Measurements from ENCODE around the gene LY6G5C. TPM values are rescaled to one million over a fixed set of nuclear protein-coding genes. Genes with fewer than 3 reads are reported as not detected.
A peak's percentile ranks its signal among the peaks of the same experiment; 100 is the strongest.

LY6G5C gene, protein sequence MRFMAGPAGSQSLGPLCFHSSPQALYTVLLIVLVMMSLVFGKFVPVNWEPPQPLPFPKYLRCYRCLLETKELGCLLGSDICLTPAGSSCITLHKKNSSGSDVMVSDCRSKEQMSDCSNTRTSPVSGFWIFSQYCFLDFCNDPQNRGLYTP
- 1 to 10 TPM in 6 of 7 donors, not detected in 1; 1.2 to 2.3 (median 2.0) TPM for total RNA-seq
- polyA plus RNA-seq, result 1 to 10 TPM; 2.7 to 3.7 TPM
- long read RNA-seq, donor 1, partial matches to known transcripts, result 0 of 1 reads
- long read RNA-seq, donor 1, other reads (novel, unspliced or antisense), result 1 of 1 reads
- long read RNA-seq, donor 2, partial matches to known transcripts, result 0 of 3 reads
- long read RNA-seq, donor 2, other reads (novel, unspliced or antisense), result 0 of 3 reads
- long read RNA-seq, donor 3, partial matches to known transcripts, result 0 of 2 reads
- long read RNA-seq, donor 3, other reads (novel, unspliced or antisense), result 1 of 2 reads

DNA sequence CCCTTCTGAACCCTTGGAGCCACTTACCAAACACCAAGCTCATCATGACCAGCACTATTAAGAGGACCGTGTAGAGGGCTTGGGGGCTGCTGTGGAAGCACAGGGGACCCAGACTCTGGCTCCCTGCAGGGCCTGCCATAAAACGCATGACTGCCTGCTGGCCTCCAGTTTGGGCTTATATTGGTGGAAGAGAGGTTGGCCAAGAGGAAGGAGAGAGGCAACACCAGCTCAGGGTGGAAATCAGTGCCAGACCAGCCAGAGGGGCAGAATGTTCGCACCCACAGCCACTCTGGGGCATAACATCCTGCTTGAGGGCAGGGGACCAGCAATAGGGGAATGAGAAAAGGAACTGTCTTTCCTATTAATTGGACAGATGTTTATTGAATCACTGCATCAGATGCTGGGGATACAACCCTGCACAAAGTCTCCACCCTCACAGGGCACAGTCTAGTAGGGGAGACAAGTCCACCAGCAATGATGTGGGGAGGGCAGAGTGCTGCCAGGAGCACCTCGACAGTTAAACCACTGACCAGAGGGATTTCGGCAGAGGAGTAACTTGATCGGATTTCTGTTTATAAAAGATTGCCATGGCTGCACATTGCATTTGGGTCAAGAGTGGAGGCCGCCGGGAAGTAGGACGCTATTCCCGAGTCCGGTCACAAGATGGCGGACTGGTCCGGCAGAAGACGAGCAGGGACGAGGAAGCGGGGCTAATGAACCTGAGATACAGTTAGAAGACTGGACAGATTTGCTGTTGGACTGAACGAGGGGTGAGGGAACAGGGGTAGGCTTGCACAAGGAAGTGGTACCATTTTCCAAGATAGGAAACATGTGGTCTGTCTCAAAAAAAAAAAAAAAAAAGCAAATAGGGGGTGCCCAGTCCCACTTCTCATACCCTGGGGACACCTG is at the start of gene LY6G5C:
Gene LY6G5C (minus strand): TSS at position 842 of the 909 bp plus-strand sequence. CDS start 694 bp downstream, at position 148.
- WGBS, 3 donors, result 12% methylated on average over 17 of the region's 17 CpGs
- intact Hi-C loops (cut with DNase I), result loop anchor here in 3 of 4 donors (5.0 to 10.0 kb wide), 2 partner anchors 152 to 184 kb away; partner anchors contain the start of gene NEU1 (in 2 of the 3)
- DNase-seq, result peak; percentile 77 to 87 (median 83)
- H3K27me3 ChIP-seq, result no peaks in the 10 kb centered on the region
- H3K4me3 ChIP-seq, result peak within 1 kb of the TSS; percentile 48
- peak within 1 kb of the TSS; percentile 71 to 73 for H3K27ac ChIP-seq
- no peaks in the 10 kb centered on the region for H3K9me3 ChIP-seq
- no peaks in the 10 kb centered on the region for H3K36me3 ChIP-seq
- TF ChIP-seq EP300 (IDR thresholded peaks at IDR 0.05) (no peak), POLR2A (IDR thresholded peaks at IDR 0.05) (no peak)
- TF ChIP-seq, protein P1, sequence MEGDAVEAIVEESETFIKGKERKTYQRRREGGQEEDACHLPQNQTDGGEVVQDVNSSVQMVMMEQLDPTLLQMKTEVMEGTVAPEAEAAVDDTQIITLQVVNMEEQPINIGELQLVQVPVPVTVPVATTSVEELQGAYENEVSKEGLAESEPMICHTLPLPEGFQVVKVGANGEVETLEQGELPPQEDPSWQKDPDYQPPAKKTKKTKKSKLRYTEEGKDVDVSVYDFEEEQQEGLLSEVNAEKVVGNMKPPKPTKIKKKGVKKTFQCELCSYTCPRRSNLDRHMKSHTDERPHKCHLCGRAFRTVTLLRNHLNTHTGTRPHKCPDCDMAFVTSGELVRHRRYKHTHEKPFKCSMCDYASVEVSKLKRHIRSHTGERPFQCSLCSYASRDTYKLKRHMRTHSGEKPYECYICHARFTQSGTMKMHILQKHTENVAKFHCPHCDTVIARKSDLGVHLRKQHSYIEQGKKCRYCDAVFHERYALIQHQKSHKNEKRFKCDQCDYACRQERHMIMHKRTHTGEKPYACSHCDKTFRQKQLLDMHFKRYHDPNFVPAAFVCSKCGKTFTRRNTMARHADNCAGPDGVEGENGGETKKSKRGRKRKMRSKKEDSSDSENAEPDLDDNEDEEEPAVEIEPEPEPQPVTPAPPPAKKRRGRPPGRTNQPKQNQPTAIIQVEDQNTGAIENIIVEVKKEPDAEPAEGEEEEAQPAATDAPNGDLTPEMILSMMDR (IDR thresholded peaks at IDR 0.05), result peak in 2 of 3 donors; percentile 72 to 79
- peaks cover 3% of the 10 kb centered on the region for H3K4me1 ChIP-seq (ENCODE audit: insufficient read depth)

DNA sequence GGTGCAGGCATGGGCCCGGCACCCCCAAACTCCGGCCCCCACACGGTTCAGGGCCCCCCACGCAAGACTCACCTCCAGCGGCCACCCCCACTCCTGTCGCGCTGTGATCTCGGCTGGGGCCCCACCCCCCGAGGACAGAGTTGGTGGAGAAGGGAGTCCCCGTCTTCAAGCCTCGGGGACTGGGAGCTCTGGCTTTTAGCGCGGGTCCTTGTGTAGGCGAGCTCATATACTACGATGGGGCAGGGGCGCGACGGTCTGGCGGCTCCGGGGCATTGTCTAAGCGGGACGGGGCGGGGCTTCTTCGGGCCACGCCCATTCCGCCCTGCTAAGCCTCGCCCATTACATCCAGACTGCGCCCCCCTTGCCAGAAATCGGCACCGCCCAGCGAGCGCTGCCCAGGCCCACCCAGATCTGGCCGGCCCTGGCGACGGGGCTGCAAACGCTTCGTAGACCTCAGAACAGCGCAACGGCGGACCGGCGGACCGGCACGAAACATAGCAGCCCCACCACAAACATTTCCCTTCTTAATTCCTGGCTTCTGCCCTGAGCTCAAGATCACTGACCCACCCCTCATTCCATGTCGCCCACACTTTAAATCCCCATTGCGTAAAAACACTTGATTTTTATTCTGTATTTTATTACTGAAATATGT is 49.2 kb upstream of the LY6G5C start:
- Histone ChIP-seq H3K36me3 (no peaks in the 10 kb centered on the region), H3K4me1 (ENCODE audit: insufficient read depth) (peaks cover 10% of the 10 kb centered on the region)
- 1 to 2% (median 1%) methylated on average over 23 to 46 of the region's 46 CpGs for WGBS, 3 donors

DNA sequence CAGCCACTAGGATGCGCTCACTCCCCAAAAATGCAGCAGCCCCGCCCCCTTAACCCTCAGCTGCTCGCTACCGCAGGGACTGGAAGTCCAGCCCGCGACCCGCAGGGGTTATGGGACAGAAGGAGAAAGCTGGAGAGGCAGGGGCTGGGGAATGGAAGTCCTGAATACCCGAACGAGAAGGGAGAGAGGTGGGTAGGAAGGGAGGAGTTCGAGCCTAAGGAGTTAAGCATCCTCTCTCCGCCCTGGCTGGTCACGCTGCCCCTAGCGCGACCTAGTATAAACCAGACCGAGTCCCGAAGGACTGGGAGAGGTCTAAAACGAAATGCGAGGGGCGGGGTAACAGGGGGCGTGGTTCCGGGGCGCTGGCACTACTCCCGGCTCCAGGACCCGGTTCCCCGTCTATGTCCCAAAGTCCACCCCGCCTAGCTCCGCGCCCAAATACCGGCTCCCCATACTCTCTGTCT is 48.7 kb upstream of the LY6G5C start:
- no peaks in the 10 kb centered on the region for H3K27me3 ChIP-seq
- intact Hi-C loops (cut with DNase I), result loop anchor here in 2 of 4 donors (2.0 to 10.0 kb wide), 5 partner anchors 27 to 455 kb away; partner anchors contain the start of genes ABHD16A (in 1 of the 2), AGER (in 1 of the 2), CSNK2B (in 1 of the 2) and HSPA1B (in 1 of the 2)
- no peaks in the 10 kb centered on the region for H3K36me3 ChIP-seq
- TF ChIP-seq, protein P1 (IDR thresholded peaks at IDR 0.05), result peak in 1 of 3 donors; percentile 23
- TF ChIP-seq EP300 (IDR thresholded peaks at IDR 0.05) (no peak), POLR2A (IDR thresholded peaks at IDR 0.05) (no peak)
- 0 to 1% (median 0%) methylated on average over 29 of the region's 29 CpGs for WGBS, 3 donors
- peak; percentile 92 to 96 (median 95) for DNase-seq
- H3K9me3 ChIP-seq, result no peaks in the 10 kb centered on the region
- H3K4me3 ChIP-seq, result peak overlapping the region; percentile 97
- H3K4me1 ChIP-seq (ENCODE audit: insufficient read depth), result peaks cover 7% of the 10 kb centered on the region
- H3K27ac ChIP-seq, result peak overlapping the region; percentile 93 to 97

More for the DNA sequence above, 49.2 kb upstream of the LY6G5C start:
- peak; percentile 83 for TF ChIP-seq POLR2A (IDR thresholded peaks at IDR 0.05)
- TF ChIP-seq, protein P1 (IDR thresholded peaks at IDR 0.05), result no peak
- TF ChIP-seq EP300 (IDR thresholded peaks at IDR 0.05), result no peak
- intact Hi-C loops (cut with DNase I), result loop anchor here (2.0 to 10.0 kb wide), 7 partner anchors 27 to 455 kb away; partner anchors contain the start of genes ABHD16A (in 1 of the 4), AGER (in 1 of the 4), CSNK2B (in 1 of the 4) and HSPA1B (in 1 of the 4)
- H3K4me3 ChIP-seq, result peak overlapping the region; percentile 97
- no peaks in the 10 kb centered on the region for H3K27me3 ChIP-seq
- H3K27ac ChIP-seq, result peak overlapping the region; percentile 93 to 97
- peak; percentile 94 to 97 (median 96) for DNase-seq
- H3K9me3 ChIP-seq, result no peaks in the 10 kb centered on the region

Measured in ovary (tissue), 10 donors.